Activated CD4-positive, alpha-beta T cell treated with anti-CD3 and anti-CD28 coated beads, Interleukin-2, Interleukin-4, amounts not matched to agents 100 ng/mL and 50 ng/mL, durations not matched to agents 16 hours and 8 hours (primary cell): ENCODE results near the gene BMI1.

Experiments used
- DNase-seq: peaks from one replicate; pipeline ENCODE4 v3.0.0-alpha.2; 2020; ENCODE audit warnings: low spot score

Gene BMI1

DNA sequence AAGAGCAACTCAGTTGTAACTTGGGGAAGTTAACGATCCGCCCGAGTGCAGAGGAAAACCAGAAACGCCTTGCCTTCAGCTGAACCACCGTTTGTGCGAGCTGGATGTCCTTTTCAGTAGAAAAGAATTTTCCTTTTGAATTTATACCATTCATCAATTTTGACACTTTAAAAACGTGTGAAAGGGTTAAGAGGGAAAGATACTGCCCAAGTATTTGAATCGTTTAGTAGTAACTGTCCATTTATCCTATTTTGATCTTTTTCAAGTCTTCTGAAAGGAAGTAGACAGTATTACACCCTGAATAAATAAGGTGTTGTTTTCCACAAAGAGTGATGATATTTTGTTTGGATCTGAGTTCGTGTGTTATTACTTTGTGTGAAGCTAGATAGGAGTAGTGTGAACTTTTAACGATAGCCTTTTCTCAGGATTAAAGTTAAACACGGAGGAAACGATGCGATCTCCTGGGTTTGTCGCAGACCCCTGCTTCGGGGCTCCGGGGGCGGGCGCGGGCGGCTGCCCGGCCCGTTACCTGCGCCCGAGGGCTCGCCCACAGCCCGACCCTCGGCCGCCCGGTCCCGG is 830 bp upstream of the BMI1 start:
- no peak for DNase-seq

DNA sequence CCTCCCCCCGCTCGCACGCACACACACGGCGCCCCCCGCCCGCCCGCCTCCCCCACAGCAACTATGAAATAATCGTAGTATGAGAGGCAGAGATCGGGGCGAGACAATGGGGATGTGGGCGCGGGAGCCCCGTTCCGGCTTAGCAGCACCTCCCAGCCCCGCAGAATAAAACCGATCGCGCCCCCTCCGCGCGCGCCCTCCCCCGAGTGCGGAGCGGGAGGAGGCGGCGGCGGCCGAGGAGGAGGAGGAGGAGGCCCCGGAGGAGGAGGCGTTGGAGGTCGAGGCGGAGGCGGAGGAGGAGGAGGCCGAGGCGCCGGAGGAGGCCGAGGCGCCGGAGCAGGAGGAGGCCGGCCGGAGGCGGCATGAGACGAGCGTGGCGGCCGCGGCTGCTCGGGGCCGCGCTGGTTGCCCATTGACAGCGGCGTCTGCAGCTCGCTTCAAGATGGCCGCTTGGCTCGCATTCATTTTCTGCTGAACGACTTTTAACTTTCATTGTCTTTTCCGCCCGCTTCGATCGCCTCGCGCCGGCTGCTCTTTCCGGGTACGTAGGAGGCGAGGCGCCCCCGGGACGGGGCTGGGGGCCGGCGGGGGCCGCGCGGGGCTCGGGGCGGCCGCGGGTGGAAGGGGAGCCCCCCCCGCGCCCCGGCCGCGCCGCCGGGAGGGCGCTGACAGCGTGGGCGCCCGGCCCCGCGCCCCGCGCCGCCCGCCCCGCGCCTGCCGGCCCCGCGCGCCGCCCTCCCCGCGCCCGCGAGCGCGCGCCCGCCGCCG is 441 bp downstream of the BMI1 start:
- DNase-seq: peak; percentile 55

DNA sequence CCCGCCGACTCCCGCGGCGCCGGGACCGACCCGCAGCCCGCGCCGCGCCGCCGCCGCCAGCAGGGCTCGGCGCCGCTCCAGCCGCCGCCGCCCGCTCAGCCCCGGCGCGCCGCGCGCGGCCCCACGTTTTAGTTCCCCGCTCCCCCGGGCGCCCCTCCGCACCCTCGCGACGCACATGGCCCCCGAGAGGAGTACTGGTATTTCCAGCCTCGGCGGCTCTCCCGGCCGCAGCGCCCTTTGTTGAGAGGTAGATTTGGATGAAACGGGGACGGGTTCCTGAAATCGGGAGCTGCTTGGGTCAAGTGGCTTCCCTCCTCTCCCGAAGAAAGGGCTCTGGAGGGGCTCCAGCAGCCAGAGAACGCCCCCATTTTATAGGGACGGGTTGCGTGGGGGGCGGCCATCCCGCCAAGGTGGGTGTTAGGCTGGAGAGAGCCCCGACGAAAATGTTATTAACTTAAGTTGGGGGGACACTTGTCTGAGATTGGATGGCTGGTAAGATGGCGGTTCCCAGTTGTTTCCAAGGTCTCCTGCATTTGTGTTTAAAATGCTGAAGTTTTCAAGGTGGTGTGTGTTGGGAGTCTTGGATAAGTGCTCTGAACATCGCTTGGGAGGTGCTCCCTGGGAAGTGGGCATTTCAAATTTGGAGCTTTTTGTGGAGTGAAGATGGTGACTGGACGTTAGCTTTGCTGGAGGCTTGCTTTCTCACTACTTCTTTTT is 1.2 kb downstream of the BMI1 start:
- DNase-seq: no peak

DNA sequence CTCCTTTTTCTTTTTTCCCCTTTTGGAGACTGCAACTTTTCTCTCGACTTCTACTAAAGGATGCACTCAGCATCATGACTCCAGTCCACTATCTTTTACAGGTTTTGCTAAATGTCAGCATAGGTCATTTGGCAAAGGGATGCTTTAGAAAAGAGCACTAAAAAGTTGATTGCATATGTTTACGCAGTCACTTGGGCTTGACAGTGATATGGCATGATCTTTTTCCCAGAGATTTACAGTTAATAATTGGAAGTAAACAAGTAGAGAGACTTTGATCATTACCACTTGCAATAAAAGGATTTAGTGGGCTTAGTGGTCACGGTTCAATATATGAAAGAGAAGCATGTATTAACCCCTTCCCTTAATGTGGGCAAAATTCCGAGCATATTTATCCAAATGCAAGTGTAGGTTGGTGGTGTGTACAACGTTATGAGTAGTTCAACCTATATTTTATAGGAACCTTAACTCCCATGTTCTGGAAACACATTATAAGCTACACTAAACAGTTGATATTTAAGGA is 1.8 kb downstream of the BMI1 start:
- DNase-seq: no peak

DNA sequence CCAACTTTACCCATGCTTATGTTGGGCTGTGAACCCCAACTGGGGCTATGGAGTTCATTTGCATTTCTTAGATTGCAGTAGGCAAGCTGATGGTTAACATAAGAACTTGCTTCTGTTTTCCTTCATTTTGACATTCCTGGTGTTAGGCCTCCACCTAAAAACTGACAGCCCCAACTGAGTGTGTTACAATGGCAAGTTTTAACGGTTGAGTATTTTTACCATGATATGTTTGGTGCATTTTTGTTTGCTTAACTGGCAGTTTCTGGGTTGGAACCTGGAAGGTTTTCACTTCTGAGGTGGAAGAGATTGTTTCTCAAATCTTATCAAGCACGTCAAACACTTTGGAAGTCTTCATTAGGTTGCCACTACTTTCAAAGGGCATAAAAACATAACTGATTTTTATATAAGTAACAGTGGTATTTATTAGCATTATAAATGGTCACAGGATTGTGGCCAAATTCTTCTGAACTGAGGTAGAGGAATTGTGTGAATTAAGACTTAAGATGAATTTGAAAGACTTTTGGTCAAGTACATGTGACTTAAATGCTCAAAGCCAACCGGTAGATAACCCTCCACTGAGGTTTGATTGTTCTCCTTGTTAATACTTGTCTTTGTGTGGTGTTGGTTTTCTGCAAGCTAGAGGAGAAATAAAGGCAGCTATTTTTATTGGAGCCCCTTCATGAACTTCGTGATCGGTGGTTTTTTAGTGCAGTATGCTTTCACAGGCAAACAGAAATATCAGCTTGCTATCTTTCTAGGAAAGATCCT is 2.8 kb downstream of the BMI1 start:
- DNase-seq: no peak

DNA sequence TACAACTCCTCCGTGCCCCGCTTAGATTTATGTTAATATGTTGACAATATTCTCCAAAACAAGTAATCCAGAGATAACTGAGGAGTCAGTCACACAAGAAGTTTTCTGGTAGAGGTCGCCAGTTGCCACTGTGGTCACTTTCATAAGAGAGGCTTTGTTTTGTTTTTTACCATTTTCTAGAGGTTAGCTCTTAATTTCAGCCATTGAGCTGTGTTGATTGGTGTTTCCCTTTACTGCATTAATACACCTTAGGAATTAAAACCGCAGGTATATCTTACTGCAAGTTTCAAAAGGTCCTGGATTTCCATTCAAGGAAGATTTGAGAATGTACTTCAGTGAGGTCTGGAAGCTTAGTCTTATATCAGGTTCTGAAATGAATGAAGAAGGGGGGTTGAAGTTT is 3.5 kb downstream of the BMI1 start:
- no peak for DNase-seq

DNA sequence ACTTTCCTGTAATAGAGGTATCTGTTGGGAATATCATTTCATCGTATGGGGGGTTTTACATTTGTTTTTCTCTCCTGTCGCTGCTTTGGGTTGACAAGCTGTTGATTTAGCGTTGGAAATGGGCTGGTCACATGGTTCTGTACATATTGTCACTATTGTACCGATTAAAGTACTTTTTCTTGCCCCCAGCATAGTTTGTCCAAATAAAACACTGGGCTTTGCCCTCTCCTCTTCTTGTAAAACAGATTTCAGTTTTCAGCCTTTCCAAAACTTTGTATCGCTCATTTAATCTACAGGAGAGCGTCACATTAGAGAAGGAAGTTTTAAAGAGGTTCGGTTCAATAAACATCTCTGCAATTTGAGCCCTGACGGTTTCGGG is 4.0 kb downstream of the BMI1 start:
- DNase-seq: no peak

DNA sequence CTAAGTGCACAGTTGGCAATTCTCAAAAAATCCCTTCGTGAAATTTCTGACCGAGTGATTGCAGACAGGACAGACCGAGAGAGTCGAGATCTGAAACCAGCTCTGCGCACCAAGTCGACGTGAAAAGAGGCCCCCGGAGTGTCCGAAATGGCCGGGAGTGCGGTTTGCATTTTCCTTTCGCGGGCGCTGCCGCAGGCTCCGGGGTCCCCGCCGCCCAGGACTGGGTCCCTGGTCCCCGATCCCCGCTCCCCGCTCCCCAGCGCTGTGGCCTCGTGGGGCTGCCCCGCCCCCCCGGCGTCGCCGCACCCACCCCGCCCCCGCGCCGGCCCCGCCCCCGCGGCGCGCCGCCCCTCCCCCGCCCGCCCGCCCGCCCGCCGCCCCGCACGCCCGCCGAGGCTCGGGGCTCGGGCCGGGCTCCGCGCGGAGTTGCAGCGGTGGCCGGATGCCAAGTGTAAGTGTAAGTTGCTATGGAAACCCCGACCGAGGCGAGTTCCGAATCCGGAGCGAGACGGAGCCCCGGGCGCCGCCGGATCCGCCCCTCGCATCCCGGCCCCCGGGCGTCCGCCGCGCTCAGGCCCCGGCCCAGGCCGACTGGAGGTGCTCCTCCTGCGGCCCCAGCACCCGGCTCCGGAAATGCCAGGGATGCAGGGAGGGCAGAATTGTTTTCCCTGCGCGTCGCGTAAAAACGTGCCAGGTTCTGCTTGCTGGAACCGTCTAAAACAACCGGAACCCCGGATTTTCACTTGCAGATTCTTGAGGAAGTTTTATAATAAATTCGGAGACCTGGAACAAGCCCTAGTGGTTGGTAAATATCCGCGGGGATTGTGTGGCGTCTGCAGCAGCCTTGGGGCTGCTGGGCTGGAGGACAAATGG is 4.6 kb downstream of the BMI1 start:
- peak; percentile 66 for DNase-seq

DNA sequence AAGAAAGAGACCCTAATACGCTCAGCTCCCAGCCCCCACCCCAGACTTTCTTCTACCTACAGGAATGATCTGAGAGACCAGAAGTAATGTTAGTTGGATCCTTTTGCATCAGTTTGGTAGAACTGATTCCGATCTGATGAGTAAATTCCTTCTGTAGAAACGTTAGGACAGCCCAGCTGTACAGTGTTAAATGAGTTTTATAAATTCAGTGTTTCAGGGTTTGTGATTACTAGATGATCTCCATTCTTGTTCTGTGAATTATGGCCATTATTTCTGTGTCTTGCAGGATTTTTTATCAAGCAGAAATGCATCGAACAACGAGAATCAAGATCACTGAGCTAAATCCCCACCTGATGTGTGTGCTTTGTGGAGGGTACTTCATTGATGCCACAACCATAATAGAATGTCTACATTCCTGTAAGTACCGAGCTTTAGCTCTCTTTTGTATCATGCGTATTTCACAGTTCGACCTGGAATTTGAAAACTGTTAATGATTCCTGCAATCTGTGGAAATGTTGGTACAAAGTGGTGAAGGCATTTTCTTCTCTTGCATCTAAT is 5.3 kb downstream of the BMI1 start:
- DNase-seq: no peak

DNA sequence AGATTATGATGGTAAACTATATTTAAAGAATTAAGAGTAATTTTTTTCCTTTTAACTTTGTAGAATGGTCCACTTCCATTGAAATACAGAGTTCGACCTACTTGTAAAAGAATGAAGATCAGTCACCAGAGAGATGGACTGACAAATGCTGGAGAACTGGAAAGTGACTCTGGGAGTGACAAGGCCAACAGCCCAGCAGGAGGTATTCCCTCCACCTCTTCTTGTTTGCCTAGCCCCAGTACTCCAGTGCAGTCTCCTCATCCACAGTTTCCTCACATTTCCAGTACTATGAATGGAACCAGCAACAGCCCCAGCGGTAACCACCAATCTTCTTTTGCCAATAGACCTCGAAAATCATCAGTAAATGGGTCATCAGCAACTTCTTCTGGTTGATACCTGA is 8.3 kb downstream of the BMI1 start:
- no peak for DNase-seq

DNA sequence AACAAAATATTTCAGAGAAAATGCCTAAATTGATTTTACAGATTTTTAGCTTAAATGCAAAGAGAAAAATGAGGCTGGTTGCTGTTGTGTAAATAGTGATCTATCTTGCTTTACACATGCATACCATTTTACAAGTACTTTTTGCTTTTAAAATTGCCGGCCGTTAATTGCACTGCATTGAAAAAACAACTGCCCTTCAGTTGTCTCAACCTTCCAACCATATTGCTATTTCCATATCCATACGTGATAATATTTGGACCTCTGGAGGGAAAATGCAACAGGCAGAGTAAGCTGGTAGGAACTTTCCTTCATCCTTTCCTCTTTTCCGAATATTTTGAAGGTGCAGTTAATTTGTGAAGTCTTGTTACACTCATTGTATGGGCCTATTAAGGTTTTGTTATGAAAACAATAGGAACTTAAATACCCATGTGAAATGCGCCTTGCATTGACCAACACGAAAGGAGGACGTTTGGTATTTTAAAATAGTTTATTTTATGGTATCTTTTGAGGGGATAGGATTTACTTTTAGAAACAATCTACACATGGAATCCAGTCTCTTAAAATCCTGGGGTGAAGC is 11.3 kb downstream of the BMI1 start:
- no peak for DNase-seq

DNA sequence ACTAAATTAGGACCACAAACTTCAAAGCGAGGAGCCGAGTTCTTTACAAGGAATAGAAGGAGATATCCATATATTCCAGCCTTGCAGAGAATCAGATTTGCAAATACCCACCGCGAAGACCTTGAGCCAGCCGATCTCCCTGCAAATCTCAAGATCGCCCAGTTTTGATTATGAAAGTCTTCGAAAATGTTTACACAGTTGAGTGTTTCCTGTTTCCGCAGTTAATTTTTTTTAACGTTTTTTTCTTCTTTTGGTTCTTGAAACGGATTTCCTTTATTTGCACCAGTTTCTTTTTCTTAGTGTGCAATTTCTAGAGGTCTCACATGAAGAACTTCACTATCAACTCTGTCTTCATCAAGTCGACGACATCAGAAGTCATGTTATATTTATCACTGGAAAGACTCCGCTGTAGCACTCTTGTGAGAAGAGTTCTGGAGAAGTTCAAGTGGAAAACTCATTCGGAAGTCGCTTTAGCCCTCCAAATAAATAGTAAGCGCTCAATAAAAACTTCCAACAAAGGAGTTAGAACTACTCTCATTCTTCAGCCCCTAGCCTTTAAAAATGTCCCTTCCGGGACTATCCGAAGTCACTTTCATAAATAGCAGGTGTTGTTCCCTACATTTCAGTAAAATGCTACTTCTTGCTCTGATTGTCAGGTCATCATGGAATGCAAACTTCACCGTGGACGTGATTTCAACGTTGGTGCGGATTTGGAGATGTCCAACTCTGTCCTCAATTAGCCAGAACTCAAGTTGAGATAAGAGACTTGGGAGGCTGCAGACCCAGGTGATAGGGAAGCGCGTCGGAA is 12.5 kb downstream of the BMI1 start:
- DNase-seq: peak; percentile 59

DNA sequence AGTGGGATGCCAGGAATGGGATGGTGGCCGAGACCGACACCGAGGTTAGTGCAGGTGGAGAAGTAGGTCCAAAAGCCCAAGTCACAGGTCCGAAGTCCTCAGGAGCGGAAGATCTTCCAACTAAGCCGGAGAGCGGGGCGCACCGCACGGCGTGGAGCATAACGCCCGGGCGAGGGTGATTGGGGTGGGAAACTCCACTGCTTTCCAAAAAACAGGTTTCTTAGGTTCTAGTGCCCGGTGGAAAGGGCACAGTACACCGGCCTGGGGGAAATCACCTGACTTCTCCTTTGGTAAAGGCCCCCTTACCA is 13.0 kb downstream of the BMI1 start:
- DNase-seq: no peak

DNA sequence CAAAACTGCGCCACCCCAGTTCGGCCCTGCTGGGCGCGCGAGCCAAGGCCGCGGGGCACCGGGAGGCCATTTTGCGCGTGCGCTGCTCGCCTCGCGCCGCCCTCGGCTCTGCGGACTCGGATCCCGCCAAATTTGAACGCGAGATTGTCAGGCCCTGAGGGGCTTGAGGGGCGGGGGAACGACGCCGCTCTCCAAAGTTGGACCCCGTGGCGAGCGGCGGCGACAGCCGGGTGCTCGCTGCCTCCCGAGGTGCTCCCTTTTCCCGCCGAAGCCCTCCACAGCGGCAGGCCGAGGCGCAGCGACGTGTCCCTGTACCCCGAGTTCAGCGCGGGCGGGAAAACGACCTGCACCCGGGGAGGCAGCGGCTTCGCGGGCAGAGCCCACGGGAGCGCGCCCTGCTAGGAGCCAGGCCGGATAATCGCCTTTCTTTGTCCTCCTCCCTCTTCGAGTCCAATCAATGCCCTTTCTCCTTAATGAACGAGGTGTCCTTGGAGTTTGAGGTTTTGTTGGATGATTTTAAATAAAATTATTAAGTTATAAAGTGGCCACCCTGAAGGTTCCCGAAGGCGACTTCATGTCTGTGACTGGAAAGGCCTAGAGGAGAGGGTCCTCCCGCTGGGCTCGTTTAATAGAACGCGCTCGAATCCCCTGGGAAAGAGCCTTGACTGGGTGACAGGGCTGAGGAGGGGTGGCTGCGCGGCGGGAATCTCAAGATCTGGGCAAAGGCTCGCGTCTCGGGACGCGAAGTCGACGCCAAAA is 13.7 kb downstream of the BMI1 start:
- DNase-seq: no peak

DNA sequence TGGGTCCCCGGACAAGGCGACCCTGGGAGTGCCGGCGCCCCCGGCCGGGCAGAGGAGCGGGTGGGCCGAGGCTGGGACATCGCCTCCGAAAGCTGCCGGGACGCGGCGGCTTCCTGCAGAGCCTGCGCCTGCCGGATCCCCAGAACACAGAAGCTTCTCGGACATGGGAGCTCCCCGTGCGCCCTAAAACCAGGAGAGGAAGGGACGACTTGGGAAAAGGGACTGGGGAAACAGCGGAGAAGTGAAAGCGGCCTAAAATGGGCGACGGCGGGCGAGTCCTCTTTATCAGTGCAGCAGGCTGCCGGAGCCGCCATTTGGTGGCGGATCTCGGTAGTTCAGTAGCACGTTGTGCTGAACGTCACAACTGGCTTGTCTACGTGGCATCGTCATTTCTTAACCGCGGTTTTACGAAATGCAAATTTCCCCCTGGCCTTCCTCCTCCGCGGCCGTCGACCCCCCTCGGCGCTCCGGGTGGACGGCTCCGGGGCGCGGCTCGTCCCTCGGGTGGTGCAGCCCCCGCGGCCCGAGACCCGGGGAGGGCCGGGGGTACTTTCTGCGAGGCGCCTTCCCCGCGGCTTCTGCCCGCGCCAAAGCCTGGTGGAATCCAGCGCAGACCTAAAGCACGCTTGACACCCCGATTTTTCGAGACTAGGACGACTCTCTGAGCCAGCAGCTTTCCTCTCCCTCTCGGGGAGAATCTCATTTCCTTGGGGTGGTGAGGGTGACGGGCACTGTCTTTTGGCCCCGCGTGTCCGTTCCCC is 14.5 kb downstream of the BMI1 start:
- peak; percentile 71 for DNase-seq

DNA sequence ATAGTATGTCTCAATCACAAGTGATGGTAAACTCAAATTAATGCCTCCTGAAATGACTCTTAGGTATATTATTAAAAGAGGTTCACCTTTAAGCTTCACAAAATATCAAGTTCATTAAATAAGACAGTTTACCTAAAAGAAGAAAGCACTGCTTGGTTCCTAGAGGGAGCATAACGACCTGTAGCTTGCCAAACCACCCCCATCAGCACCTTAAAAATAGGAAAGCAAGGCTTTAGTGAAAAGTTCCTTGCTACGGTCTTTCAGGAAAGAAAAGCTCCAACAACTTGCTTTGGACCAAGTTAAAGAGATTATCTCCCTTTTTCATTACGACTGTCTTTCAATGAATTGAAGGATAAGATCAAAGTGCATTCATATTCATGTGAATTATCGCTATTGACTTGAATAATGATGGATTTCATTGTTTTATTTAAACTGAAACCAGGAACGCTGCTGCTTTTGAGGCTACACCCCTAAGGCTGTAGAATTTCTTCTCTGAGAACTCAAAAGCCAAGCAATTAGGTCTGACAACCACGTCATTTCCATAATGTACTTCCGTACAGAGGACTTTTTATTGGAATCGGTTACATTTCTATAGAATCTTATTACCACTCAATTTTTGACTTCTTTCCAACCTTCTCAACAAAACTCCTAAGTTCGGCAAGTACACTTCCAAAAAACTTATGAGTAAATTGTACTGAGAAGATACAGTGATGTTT is 17.4 kb downstream of the BMI1 start:
- DNase-seq: no peak

DNA sequence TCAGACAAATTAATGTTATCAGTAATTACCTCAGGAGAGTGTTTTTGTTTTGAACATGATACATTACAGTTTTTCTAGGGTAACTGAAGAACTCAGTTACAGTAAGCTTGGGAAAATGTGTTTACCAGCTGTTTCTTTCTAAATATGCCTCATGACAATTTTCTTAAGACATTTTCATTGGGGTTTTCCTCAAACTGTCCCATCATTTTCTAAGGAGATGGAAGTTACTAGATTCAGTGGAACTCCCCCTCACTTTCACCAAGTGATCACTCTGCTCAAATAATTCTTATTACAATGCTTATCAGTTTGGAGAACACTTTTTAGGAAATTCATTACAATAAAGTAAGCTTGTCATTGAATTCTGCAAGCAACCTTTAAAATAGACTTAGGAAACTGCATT is 18.0 kb downstream of the BMI1 start:
- DNase-seq: no peak

DNA sequence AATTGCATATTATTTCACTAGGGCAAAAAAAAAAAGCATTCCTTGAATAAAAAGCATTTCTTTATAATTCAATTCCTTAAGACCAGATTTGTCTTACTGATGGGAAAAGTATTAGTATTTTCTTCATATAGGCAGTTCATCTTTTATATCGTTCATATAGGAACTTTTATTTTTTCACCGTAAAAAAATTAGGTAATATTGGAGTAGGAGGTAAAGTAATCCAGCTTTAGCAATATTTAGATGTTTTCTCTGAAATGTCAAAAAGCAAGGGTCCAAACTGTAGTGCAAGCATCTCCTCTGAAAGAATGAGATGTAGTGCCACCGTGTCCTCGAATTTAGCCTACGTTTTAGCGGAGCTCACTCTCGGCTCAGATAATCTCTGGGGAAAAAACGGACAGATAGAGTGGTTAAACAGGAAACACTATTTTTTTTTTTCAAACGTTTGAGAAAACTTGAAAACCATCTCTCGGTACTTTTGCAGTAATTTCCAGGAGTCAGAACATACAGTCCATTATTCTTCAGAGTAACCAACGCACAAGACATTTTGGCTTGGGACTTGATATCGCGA is 18.9 kb downstream of the BMI1 start:
- no peak for DNase-seq
